GM18519 (cell line): ENCODE results near the gene TCERG1L.

ENCODE experiments used
- ATAC-seq: cut with Tn5 transposase; IDR thresholded peaks from one replicate; pipeline ENCODE4 v1.9.1; 2021; ENCODE audit warnings: mild to moderate bottlenecking, moderate library complexity; ENCODE audit not compliant: unreplicated experiment, low FRiP score

The TCERG1L gene

GRCh38 chr10:131212763-131213325 is 98.7 kb downstream of the TCERG1L start:
- ATAC-seq = no peak

DNA sequence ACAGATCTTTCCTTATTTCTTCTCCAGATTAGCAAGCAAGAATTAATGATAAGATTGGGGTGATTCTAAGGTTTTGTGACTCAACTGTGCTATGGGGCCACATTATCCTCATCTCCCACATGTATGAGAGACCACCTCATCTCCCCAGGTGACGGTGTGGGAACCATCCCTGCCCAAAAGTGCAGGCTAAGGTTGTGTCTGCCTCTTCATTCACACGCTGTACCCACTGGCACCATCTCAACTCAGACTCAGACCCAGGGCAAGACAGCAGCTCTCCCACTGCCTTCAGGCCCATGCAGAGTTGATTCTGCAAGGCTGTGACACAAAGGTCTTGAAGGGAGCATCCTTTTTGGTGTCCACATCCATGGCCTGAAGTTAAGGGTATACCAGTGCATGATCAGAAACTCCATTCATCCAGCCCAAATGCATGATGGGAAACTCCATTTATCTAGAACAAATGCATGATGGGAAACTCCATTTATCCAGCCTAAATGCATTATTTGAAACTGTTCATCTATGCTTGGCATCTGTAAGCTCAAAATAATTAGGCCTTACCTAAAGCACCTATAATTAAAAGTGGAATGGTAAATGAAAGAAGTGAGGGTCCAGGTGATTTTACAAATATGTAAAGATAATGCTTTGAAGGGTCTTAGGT is 99.4 kb downstream of the TCERG1L start:
- ATAC-seq = no peak

DNA sequence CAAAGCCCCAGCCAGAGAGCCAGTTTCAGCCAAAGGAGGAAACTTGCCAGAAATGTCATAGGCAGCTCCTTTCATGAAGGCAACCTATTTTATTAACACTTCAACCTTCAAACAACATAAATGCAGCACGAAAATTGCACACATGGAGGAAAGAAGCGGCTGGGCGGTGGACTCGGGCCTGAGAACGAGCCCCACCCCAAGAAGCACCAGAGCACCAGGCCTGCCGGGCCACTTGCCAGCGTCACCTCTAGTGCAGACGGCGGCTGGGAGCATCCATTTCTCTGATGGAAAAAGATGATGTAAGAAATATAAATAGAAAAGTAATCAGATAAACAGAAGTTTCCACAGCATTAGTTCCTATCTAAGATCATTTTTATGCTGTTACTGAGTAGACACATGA is 100.0 kb downstream of the TCERG1L start:
- no peak for ATAC-seq

- ATAC-seq = no peak
These were observed 100.4 kb downstream of the TCERG1L start for GRCh38 chr10:131211146-131211545.

DNA sequence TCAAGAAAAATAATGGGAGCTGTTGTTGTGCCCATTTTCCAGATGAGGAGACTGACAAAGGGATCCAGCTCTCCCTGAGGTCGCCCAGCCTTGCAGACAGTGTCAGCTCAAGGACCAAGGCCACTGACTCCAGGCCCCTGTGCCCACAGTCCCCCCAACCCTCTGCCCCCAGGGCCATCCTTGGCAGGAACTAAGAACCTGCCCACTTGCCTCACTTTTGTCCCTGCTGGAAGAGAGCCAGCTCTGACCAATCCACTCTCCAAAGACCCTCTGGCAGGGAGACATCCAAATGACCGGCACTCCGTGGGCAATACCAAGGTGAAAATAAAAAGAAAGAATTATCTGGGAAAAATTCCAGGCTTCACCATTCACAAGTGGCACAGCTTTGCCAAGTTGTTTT is 101.3 kb downstream of the TCERG1L start:
- no peak for ATAC-seq

DNA sequence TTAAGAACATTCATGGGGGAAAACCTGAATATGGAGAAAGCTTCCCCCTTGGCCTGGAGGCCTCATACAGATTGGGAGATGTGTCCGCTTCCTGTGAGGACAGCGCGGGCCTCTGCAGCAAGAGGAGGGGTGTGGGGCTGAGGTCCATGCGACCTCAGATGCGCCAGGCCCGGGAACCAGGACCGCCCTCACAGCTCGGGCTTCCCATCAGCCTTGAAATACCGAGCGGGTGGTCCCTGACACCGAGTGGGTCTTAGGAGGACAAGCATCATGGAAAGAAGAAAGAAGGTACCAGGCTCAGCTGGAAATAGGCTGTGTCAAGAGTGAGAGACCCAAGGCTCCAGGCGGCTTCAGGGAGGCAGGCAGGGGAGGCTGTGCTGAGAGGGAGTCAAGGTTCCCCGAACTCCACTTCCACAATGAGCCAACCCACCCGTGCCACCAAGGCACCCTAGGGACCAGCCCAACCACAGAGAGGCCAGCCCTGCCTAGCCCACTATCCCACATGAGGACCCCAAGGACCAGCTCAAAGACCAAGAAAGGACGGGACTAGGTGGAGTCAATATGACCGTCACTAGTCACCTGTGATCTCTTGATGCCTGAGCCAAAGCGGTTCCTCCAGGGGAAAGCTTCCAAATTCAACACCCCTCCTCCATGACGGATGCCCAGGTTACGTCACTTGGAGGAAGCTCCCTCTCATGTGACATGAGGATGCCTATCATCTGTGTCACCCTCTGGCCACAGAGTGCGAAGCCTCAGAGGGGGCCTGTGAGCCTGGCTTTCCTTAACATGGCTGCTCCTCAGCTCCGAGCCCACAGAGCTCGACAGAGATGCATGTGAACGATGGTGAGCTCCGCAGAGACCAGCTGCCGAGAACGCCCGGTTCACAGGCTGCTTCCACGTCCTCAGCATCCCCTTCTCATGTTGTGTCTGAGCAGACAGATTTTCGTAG is 103.7 kb downstream of the TCERG1L start:
- no peak for ATAC-seq

DNA sequence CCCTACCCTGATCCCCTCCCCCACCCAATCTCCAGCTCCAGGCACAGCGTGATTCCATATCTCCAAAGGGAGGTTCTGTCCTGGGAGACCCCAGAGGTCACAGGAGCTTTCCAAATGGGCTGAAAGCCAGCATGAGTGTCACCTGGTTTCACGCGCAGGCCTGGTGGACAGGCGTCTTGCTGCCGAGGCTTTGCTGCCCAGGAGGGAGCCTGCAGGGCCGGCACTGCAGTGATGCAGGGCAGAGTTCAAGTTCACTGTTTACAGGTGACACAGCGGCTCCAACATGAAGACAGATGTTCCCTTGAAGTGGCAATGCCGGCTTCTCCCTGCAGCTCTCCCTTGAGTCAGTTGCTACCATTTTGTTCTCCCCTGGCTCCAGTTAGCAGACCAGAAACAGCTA is 104.3 kb downstream of the TCERG1L start:
- no peak for ATAC-seq

- ATAC-seq = no peak
These were observed 105.2 kb downstream of the TCERG1L start for GRCh38 chr10:131206111-131206995.

DNA sequence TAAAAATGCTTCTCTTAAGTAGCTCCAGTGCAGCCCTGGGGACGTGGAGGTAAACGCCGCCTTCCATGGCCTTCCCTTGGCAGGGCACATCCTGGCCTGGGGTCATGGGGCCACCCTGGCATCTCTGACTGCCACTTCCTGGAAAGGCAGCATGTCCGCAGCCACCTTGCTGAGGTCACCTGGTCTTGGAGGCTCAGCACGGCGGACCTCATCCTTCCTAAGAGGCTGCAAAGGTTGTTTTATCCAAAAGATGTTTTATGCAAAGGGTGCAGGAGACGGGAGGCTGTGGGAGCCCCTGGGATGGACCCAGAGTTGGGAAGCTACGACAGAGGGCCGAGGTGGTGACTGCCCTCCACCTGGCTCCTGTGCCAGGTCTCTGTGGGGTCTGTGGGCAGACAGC is 106.0 kb downstream of the TCERG1L start:
- no peak for ATAC-seq

DNA sequence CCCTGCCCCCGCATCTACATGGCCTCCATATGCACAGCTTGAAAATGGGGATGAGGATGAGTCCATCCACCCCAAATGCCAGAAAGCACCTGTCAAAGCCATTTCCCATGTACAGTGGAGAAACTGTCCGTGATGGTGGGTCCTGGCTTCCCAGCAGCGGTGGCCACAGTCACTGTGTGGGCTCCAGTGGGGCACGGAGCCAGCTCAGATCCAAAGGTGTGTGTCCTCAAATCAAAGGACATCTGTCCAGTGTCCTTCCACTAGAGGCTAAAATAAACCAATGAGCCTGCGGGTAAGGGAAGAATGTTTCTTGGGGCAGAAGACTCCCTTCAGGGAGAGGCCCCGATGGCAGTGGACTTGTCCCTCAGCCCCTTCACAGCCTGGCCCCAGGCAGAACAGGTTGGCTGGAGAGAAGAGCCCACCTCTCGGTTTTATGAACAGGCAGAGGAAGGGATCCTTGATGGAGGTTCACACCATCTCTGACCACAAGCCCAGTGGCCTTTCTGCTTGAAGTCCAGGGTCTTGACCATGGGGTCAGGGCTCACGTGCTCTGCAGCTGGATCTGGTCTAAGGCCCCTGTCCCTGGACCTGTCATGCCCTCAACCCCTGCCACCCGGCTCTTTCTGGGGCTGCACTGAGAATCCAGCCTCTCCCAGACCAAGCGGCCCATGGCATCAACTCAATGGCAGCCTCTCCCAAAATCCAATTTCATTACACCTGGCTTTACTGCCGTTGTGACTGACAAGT is 106.9 kb downstream of the TCERG1L start:
- no peak for ATAC-seq

- no peak for ATAC-seq
These were observed 107.8 kb downstream of the TCERG1L start for GRCh38 chr10:131203456-131204357.

GRCh38 chr10:131202990-131203389 is 108.5 kb downstream of the TCERG1L start:
- ATAC-seq = no peak

GRCh38 chr10:131201741-131202515 is 109.6 kb downstream of the TCERG1L start:
- no peak for ATAC-seq

GRCh38 chr10:131200856-131201470 is 110.6 kb downstream of the TCERG1L start:
- no peak for ATAC-seq

DNA sequence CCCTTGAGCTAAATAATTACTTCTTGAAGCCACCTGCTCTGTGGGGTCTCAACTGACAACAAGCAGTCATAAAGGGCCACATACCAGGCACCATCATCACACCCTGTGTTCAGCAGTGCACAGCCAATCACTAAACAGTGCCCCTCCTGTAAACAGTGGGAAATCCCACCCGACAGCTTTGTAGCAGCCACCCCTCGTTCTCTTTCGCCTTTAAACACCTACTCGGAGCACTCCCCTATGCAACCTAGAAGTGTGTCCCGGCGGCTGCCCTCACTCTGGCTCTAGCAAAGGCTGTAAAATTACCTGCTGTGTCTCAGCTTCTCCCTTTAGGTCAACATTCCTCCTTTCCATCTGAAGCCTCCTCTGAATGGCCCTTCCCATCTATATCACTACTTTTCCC is 111.9 kb downstream of the TCERG1L start:
- no peak for ATAC-seq

DNA sequence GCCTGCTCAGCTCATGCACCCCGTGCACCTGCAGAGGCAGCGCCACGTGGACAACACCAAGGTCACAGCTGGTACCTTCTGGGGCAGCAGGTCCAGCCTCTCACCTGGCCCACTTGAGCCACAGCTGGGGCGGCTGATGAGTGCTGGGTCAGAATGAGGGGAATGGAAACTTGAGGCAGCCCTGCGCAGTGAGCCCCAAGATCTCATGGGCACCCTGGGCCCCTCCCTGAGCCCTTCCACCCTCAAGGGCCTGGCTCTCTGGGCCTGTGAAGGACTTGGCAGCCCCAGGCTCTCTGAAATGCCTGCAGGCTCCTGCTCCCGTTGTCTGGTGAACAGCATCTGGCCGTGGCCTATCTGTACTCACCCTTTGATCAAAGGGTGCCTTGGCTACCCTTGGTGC is 112.7 kb downstream of the TCERG1L start:
- ATAC-seq = no peak

DNA sequence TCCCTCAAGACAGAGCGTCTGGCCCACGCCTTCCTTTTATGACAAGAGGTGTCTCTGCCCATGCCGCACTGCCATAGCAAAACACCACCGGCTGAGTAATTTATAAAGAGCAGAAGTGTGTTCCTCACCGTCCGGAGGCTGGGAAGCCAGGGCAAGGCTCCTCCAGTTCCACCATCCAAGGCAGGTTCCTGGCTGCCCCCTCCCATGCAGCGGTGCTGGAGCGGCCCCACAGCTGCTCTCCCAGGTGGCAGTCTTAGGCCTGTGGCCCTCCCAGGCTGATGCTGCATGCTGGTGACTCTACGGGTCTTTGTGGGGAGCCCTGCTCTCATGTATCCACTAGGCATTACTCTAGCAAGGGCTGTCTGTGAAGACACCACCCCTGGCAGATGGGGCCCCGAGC is 113.1 kb downstream of the TCERG1L start:
- ATAC-seq = no peak
